Activated T-cell treated with anti-CD3 and anti-CD28 coated beads, Interleukin-2, amount 50 U/mL, for 72 hours (primary cell): ENCODE results near the gene DNASE1. TPM values are rescaled to one million over a fixed set of nuclear protein-coding genes. Genes with fewer than 3 reads are reported as not detected.

ENCODE experiments used
- ATAC-seq, 2 donors: fragments of 150-1000 bp; cut with Tn5 transposase; replicated peaks in 1 of 2; 2 replicates each; pipeline ENCODE4 v1.10.0; 2021; ENCODE audit warnings: moderate library complexity in 2 of 2, mild to moderate bottlenecking in 1 of 2
- DNase-seq, 2 donors: peaks; one replicate each; pipeline ENCODE4 v3.0.0; 2021 to 2022; ENCODE audit warnings: mixed read lengths in 1 of 2
- H3K27ac Mint-ChIP-seq: one replicate; pipeline ENCODE4 v1.8.0; 2022; ENCODE audit warnings: mild to moderate bottlenecking, moderate library complexity, mixed read lengths
- H3K27me3 Mint-ChIP-seq: one replicate; pipeline ENCODE4 v1.8.0; 2022; ENCODE audit warnings: low read depth, mixed read lengths
- H3K36me3 Mint-ChIP-seq, 2 donors: one replicate each; pipeline ENCODE4 v1.8.0; 2022; ENCODE audit warnings: mixed read lengths in 2 of 2, mild to moderate bottlenecking in 1 of 2; ENCODE audit not compliant: insufficient read depth in 2 of 2
- H3K4me1 Mint-ChIP-seq: one replicate; pipeline ENCODE4 v1.8.0; 2022; ENCODE audit warnings: low read depth, mixed read lengths
- H3K4me3 Mint-ChIP-seq, 2 donors: one replicate each; pipeline ENCODE4 v1.8.0; 2022; ENCODE audit warnings: mild to moderate bottlenecking in 2 of 2, mixed read lengths in 2 of 2, moderate library complexity in 2 of 2
- H3K9me3 Mint-ChIP-seq, 2 donors: one replicate each; pipeline ENCODE4 v1.8.0; 2022; ENCODE audit warnings: mixed read lengths in 2 of 2
- total RNA-seq, 2 donors: library from RNA; stranded (reverse); gene quantifications; one replicate each; pipeline ENCODE4 v1.2.3, GENCODE V29; 2022

The DNASE1 gene
- total RNA-seq, 2 donors from 2014 or later: 19.4 to 21.3 TPM

DNA sequence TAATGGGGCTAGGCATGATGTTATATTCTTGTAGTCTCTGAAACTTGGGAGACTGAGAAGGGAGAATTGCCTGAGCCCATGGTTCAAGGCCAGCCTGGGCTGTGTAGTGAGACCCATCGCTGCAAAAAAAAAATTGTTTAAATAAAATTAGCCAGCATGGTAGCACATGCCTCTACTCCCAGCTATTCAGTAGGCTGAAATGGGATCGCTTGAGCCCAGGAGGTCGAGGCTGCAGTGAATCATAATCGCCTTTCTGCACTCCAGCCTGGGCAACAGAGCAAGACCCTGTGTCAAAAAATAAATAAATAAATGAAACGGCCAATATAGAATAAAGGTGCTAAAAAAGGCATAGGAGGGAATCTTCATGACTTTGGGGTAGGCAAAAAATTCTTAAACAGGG, 29.2 kb upstream of the DNASE1 start:
- H3K36me3 Mint-ChIP-seq: no peaks in the 10 kb centered on the region
- H3K4me1 Mint-ChIP-seq: peaks cover 38% of the 10 kb centered on the region
- no peak for DNase-seq
- H3K9me3 Mint-ChIP-seq: no peaks in the 10 kb centered on the region
- ATAC-seq: no peak
- no peaks in the 10 kb centered on the region for H3K27me3 Mint-ChIP-seq
- peak overlapping the region in 1 of 2 donors; percentile 57 for H3K4me3 Mint-ChIP-seq
- peak overlapping the region; percentile 72 for H3K27ac Mint-ChIP-seq

DNA sequence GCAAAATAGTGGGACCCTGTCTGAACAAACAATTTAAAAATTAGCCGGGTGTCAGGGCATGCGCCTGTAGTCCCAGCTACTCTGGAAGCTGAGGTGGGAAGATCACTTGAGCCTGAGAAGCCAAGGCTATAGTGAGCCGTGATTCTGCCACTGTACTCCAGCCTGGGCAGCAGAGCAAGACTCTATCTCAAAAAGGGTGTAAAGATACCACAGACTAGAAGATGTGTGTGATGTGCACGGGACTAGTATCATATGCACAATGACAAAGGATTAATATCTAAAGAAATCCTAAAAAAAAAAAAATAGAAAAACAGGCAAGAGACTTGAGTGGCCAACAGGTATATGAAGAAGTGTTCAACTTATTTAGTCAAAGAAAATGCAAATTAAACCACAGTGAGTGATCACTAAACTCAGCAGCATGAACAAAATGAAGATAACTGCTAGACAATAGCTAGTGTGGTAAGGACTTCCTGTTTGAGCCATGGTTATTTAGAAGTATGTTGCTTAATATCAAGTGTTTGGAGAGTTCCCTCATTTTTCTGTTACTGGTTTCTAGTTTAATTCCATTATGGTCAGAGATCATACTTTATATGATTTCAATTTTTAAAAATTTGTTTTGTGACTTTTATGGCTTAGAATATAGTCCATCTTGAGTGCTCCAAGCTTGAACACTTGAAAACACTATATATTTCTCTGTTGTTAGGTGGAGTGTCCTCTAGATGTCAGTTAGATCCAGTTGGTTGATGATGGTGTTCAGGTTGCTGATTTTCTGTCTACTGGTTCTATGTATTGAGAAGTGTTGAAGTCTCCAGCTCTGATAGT, 28.4 kb upstream of the DNASE1 start:
- peak; percentile 91 to 93 for ATAC-seq
- H3K9me3 Mint-ChIP-seq: no peaks in the 10 kb centered on the region
- DNase-seq: no peak
- peak overlapping the region; percentile 72 for H3K27ac Mint-ChIP-seq
- no peaks in the 10 kb centered on the region for H3K27me3 Mint-ChIP-seq
- peaks cover 37% of the 10 kb centered on the region for H3K4me1 Mint-ChIP-seq
- peak overlapping the region in 1 of 2 donors; percentile 57 for H3K4me3 Mint-ChIP-seq
- H3K36me3 Mint-ChIP-seq: no peaks in the 10 kb centered on the region

DNA sequence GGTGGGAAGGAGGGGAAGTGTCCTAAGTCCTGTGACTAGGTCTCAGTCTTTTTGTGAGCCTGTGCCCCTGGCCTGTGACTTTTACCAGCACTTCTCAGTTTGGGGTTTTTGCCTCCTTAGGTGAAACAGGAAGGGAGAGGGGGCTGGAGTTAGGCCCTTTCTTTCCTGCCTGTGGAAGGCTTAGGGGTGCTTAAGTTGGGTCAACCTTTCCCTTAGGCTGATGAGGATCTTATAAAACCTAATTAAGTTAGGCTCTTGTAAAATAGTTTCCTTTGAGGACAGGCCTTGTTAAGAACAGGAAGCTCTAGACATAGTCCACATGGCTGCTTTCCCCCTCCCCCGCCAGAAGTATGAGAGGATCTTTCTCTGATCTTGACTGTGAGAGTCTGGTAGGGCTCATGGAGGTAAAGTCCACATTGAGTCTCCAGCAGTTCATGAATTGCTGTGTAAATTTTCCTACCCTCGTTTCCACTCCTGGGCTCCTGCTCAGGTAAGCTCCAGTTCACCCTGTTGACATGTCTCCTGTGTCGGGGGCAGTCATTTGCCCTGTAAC, 17.0 kb upstream of the DNASE1 start:
- peaks cover 31% of the 10 kb centered on the region for H3K4me1 Mint-ChIP-seq
- H3K9me3 Mint-ChIP-seq: peaks cover 0 to 3% of the 10 kb centered on the region in 2 donors
- peak; percentile 30 to 32 for DNase-seq
- H3K27me3 Mint-ChIP-seq: no peaks in the 10 kb centered on the region
- peak overlapping the region; percentile 86 for H3K27ac Mint-ChIP-seq
- H3K4me3 Mint-ChIP-seq: peak overlapping the region; percentile 20 to 38
- ATAC-seq: peak; percentile 51 to 67
- H3K36me3 Mint-ChIP-seq: peaks cover 3% of the 10 kb centered on the region in 2 donors

DNA sequence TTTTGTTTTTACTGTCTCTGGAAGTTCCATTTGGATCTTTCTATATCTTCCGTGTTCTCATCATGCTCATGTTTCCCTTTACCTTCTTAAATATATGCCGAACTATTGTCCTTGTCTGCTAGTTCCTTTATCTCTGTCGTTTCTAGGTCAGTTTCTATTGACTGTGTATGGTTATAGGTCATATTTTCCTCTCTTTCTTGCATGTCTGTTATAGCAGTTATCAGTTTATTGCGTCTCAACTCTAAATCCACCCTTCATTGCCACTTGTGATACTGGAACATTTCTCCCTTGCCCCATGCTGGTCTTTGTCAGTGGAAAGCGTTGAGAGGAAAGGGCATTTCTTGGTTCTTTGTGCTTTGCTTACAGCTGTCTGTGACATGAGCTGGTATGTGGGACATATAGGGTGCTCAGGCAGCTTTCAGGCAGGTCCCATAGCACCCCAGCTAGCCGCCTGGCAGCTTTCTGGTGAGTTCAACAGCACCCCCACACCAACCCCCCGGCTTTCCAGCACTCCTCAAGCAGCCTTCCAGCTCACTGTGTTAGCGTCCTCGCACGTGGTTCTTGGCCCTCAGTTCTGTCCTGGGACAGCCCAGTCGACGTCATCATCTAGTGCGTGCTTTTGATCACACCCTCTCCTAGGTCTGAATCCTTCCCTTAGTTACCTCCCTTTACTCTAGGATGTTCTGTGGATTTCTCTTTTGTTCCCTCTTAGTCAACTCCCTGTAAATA, 15.4 kb upstream of the DNASE1 start:
- DNase-seq (no peak), ATAC-seq (no peak)
- peaks cover 3% of the 10 kb centered on the region in 2 donors for H3K36me3 Mint-ChIP-seq
- H3K4me1 Mint-ChIP-seq: peaks cover 31% of the 10 kb centered on the region
- peaks cover 0 to 3% of the 10 kb centered on the region in 2 donors for H3K9me3 Mint-ChIP-seq
- H3K27me3 Mint-ChIP-seq: no peaks in the 10 kb centered on the region
- H3K4me3 Mint-ChIP-seq: peak overlapping the region in 1 of 2 donors; percentile 7
- peak overlapping the region; percentile 35 for H3K27ac Mint-ChIP-seq

DNA sequence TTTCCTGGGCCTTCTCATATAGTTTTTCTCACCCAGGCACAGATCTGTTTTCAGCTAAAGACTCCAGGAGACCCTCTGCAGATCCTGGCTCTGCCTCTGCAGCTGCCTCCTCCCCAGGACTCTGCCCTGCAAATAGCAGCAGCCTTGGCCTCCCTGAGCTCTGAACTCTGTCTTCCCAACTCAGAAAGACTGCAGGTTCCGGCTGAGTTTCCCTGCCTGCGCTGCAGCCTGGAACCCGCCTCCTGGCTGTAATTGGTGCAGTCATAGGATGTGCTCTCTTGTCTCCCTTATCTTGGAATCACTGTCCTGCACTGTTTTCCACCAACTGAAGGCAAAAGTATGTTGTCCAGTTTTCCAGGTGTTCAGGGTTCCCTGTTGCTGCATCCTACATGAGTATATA, 14.3 kb upstream of the DNASE1 start:
- no peak overlapping the region for H3K4me3 Mint-ChIP-seq
- H3K27ac Mint-ChIP-seq: no peak overlapping the region
- peaks cover 31% of the 10 kb centered on the region for H3K4me1 Mint-ChIP-seq

DNA sequence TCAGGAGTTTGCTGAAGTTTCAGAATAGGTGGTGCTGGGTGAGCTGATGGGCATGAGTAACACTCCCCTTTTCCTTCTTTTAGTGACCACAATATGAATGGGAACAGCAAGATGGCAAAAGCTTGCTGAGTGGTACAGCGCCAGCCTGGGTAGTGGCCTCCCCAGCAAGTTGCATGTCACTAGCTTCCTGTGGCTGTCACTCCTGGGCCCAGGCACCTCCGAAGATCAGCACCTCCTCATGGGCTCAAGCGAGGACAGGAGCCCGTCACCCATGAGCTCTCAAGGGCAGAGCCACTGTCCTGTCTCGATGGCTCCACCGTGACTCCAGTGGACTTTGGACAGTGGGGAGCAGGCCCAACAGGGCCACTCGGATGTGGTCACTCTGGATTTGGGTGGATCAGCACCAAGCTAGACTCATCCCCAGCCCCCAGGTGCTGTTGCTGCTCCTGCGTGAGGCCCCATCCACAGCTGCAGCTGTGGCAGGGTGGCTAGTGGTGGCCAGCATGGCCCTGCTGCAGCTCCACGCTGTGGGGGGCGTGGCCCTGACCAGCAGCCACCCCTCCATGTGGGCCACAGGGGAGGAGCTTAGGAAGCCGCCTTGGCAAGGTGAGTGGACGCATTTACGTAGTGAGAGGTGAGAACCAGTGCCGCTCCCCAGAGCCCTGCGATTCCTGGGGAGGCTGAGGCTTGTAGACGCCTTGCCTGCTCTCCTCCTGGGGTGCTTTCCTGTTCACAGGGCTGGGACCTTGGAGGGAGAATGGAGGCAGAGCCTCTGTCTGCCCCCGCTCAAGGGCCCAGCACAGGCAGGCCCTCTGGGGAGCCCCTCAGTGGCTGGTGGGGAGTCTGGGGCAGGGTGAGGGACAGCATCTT, 13.6 kb upstream of the DNASE1 start:
- no peak for ATAC-seq
- no peak for DNase-seq
- H3K27me3 Mint-ChIP-seq: no peaks in the 10 kb centered on the region
- H3K9me3 Mint-ChIP-seq: peaks cover 0 to 3% of the 10 kb centered on the region in 2 donors
- peaks cover 28% of the 10 kb centered on the region for H3K4me1 Mint-ChIP-seq
- H3K27ac Mint-ChIP-seq: no peak overlapping the region
- H3K36me3 Mint-ChIP-seq: peaks cover 3% of the 10 kb centered on the region in 2 donors
- H3K4me3 Mint-ChIP-seq: no peak overlapping the region

More for the DNA sequence above, 14.3 kb upstream of the DNASE1 start:
- no peak for DNase-seq
- Mint-ChIP-seq H3K9me3 (peaks cover 0 to 3% of the 10 kb centered on the region in 2 donors), H3K36me3 (peaks cover 3% of the 10 kb centered on the region in 2 donors), H3K27me3 (no peaks in the 10 kb centered on the region)
- no peak for ATAC-seq

DNA sequence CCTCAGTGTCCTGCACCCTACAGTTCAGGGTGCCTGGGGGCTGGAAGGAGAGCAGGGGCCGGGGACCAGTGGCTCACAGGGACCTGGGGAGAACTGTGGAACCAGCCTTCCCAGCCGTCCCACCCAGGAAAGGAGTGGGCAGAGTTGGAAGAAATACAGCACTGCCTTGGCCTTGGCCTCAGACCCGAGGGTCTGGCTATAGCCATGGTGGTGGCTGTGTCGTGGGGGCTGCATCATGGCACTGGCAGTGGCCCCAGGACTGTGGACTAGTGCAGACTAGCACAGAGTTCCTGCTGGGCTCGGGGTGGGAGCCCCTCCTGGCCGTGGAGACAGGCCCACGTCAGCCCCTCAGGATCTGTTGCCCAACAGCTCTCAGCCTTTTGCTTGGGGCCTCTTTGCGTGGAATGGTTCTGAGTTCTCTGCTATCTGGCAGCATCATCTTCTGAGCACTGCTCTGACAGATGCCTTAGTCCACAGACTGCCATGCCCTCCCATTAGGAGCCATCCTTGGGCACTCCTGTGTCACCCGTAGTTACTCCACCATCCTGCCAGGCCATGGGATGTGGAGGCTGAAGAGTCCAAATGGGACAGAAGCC, 12.6 kb upstream of the DNASE1 start:
- Mint-ChIP-seq H3K36me3 (peaks cover 3% of the 10 kb centered on the region in 2 donors), H3K9me3 (peaks cover 0 to 3% of the 10 kb centered on the region in 2 donors), H3K4me1 (peaks cover 20% of the 10 kb centered on the region), H3K27ac (no peak overlapping the region), H3K4me3 (no peak overlapping the region), H3K27me3 (no peaks in the 10 kb centered on the region)
- no peak for DNase-seq
- no peak for ATAC-seq

DNA sequence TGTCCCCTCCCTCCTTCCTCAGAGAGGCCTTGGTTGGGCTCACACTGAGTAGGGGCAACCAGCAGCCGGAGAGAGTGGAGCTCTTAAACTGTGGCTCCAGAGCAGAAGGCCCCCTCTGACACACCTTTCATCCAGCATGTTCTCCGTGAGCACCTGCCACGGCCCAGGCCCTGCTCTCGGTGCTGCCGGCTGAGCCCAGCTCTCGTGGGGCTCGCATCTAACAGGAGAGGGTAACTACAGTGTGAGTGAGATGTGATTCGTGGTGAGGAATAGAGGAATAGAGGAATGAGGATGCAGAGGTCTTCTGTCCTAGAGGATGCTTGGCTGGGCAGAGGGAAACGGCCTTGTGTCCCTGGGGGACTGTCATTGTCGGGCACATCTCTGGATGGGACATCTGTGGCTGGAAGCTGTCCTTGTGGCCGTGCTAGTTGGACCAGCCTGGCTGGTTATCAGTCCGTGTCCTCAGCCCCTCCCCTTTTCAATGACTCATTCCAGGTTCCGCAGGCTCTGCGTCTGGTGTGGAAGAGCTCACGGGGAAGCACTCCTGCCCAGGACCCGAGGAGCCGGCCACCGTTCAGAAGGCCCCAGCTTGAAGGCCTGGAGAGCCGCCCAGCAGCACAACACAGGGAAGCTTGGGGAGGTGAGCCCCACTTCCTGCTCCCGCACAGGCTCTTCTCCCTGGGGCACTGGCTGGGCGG, 11.9 kb upstream of the DNASE1 start:
- Mint-ChIP-seq H3K36me3 (peaks cover 3% of the 10 kb centered on the region in 2 donors), H3K27me3 (no peaks in the 10 kb centered on the region), H3K4me1 (peaks cover 14% of the 10 kb centered on the region), H3K27ac (no peak overlapping the region), H3K4me3 (no peak overlapping the region), H3K9me3 (peaks cover 0 to 3% of the 10 kb centered on the region in 2 donors)
- DNase-seq (no peak), ATAC-seq (no peak)

DNA sequence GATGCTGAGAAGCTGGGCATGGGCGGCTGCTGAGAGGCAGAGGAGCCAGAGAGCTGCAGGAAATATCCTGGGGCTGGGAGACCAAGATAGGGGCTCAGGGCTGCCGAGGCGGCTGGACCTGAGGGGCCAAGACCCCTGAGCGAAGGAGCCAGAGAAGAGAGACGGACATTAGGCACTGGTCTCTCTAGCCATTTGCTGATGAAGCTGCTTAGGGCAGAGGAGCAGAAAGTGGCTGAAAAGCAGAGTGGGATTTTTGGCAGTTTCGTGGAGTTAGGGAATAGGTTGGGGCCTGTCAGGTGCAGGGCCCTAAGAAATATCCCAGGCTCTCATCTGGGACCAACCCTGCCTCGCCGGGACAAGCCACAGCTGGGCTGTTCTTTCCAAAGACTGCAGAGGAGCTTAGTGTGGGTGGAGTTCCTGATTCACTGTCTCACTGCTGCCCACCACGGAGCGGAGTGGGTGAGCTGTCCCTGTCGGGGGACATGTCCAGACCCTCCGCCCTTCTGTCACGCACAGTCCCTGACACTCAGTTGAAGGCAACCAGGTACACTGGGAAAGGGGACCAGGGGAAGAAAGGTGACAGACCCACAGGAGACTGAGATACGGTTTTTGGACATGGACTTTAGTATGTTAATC, 11.3 kb upstream of the DNASE1 start:
- no peaks in the 10 kb centered on the region for H3K27me3 Mint-ChIP-seq
- peaks cover 3% of the 10 kb centered on the region in 2 donors for H3K36me3 Mint-ChIP-seq
- H3K4me1 Mint-ChIP-seq: peaks cover 9% of the 10 kb centered on the region
- no peak overlapping the region for H3K4me3 Mint-ChIP-seq
- no peak overlapping the region for H3K27ac Mint-ChIP-seq
- peaks cover 0 to 3% of the 10 kb centered on the region in 2 donors for H3K9me3 Mint-ChIP-seq
- ATAC-seq: no peak
- DNase-seq: no peak

DNA sequence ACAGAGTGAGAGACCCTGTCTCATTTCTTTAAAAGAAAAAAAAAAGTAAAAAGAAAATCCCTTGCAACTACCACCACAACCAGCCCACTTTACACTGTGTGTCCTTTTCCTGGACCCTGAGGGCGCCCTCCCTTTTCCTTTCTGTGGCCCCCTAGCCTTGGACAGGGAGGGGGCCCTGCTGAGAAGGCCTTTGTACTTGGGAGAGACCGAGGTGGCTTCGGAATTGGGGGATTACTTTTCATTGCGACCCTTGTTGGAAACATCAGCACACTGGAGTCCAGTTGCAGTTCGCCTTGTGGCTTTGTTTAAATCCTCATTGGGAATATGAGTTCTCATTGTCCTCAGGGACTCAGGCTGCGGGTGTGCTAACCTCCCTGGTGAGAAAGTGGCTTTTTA, 9.4 kb upstream of the DNASE1 start:
- no peak overlapping the region for H3K27ac Mint-ChIP-seq
- H3K4me3 Mint-ChIP-seq: no peak overlapping the region
- H3K9me3 Mint-ChIP-seq: no peaks in the 10 kb centered on the region
- H3K4me1 Mint-ChIP-seq: peaks cover 4% of the 10 kb centered on the region
- DNase-seq: no peak
- no peaks in the 10 kb centered on the region for H3K27me3 Mint-ChIP-seq
- ATAC-seq: no peak
- H3K36me3 Mint-ChIP-seq: no peaks in the 10 kb centered on the region

DNA sequence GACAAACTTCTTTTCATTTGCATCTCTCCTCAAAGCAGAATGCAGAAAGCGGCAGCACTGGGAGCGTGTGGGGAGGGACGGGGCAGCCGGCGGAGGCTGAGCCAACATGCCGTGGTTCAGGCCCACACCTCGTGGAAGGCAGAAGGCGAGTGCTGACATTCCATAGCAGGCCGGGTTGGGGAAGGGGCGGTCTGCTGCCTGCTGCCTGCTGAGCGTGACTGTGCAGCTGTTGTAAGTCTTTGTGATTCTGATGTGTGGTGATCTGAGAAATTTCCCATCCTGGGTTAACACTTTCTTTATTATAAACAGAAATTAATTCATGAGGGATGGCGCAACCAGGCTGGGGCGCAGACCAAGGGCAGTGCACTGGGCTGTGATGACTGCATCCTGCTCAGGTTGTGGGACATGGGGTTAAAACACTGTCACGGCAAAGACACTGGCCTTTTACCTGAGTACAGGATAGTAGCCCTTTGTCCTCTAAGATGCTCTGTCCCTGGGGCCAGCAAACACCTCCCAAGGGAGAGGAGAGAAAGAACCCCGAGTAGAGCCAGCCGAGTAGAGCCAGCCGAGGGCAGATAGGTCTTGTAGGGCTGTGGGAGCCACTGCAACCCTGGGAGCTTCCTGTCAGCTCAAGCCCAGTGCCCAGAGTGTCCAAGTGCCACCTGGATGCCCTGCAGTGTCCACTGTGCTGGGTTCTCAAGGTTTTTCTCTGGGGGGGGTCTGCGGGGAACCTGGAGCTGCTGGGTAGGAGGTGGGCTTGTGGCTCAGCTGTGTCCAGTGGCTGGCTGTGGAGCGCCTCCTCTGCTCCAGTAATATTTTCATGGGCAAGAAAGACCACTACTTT, 8.8 kb upstream of the DNASE1 start:
- Mint-ChIP-seq H3K4me1 (no peaks in the 10 kb centered on the region), H3K27ac (no peak overlapping the region), H3K9me3 (no peaks in the 10 kb centered on the region), H3K4me3 (no peak overlapping the region), H3K27me3 (no peaks in the 10 kb centered on the region), H3K36me3 (no peaks in the 10 kb centered on the region)
- ATAC-seq (no peak), DNase-seq (no peak)
